Measurements from ENCODE around the gene REEP1. TPM values are rescaled to one million over a fixed set of nuclear protein-coding genes. Genes with fewer than 3 reads are reported as not detected.

Gene REEP1
- total and polyA plus RNA-seq, 2 of the 8 experiments (the other 6 are each of a cell fraction or from before 2014, with no cell fraction given) = 0.74 to 1.5 TPM

DNA sequence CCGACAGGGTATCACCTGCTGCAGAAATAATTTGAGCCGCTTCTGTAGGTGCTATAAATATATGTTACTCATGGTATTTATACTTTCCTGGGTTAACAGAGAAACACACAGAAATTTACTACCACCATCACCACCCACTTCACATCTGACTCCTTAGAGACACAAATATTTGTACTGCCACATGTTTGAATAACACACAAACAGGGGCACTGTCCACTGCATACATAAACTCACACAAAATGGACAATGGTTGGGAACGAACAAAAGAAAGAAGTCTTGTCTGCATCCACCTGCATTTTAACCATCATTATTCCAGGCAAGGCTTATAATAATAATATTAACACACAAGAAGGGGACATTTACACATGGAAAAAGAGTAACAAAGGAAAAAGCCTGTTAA is 166.1 kb downstream of the REEP1 start:
- Histone ChIP-seq H3K27me3 (replicated peaks in 1 of 4; ENCODE audit: control insufficient read depth in 3 of 4, extremely low read depth in 1 of 4, insufficient read depth in 3 of 4, low read length in 3 of 4) (no peaks in the 10 kb centered on the region), H2AFZ (ENCODE audit: low read length) (no peak overlapping the region), H2BK5ac (ENCODE audit: low read depth, low read length) (no peak overlapping the region), H3K36me3 (ENCODE audit: control insufficient read depth in 2 of 4, insufficient read depth in 4 of 4, low read length in 3 of 4) (peaks cover 2 to 39% (median 25%) of the 10 kb centered on the region in 4 experiments; a peak in 6 of 8 replicates), H3K14ac (ENCODE audit: insufficient read length) (no peak overlapping the region), H3K18ac (ENCODE audit: extremely low read depth, low read length) (no peak overlapping the region), H2BK15ac (ENCODE audit: low read length) (no peak overlapping the region), H4K5ac (ENCODE audit: insufficient read length, low read depth, low read length) (no peak overlapping the region), H3K56ac (replicated peaks; ENCODE audit: insufficient read length, low read depth, low read length) (no peak overlapping the region), H3K4me1 (replicated peaks in 1 of 4; ENCODE audit: control insufficient read depth in 3 of 4, insufficient read depth in 4 of 4, low read length in 3 of 4) (no peaks in the 10 kb centered on the region), H2BK20ac (ENCODE audit: low read length) (no peak overlapping the region), H3K9me3 (ENCODE audit: insufficient read depth in 2 of 2, low read depth in 1 of 2, low read length in 1 of 2) (no peaks in the 10 kb centered on the region), H4K91ac (replicated peaks; ENCODE audit: insufficient read length, low read length) (no peak overlapping the region), H2AK5ac (ENCODE audit: low read depth, low read length) (no peak overlapping the region), H3K4me2 (ENCODE audit: insufficient read depth in 1 of 2, low read depth in 2 of 2, low read length in 2 of 2) (no peak overlapping the region), H3K27ac (ENCODE audit: low read depth, low read length) (no peak overlapping the region), H3K9ac (replicated peaks in 1 of 4; ENCODE audit: extremely low read depth in 1 of 4, low read depth in 3 of 4, low read length in 3 of 4) (no peak overlapping the region), H3K23me2 (ENCODE audit: low read depth, low read length) (no peaks in the 10 kb centered on the region), H4K8ac (ENCODE audit: extremely low read depth, insufficient read depth, low read length) (no peak overlapping the region), H2BK120ac (replicated peaks; ENCODE audit: low read depth, low read length) (no peak overlapping the region), H3K23ac (ENCODE audit: insufficient read length) (no peak overlapping the region), H3K4ac (replicated peaks; ENCODE audit: insufficient read length, low read depth, low read length) (no peak overlapping the region), H3K79me1 (ENCODE audit: low read depth, low read length) (no peaks in the 10 kb centered on the region), H3K79me2 (ENCODE audit: control insufficient read depth in 1 of 2, insufficient read depth in 2 of 2, low read length in 2 of 2) (no peaks in the 10 kb centered on the region), H2BK12ac (ENCODE audit: low read depth, low read length) (no peak overlapping the region), H3K4me3 (ENCODE audit: extremely low read depth in 1 of 4, insufficient read depth in 2 of 4, low read depth in 3 of 4, low read length in 4 of 4) (no peak overlapping the region), H4K20me1 (replicated peaks in 1 of 2; ENCODE audit: control insufficient read depth in 1 of 2, insufficient read depth in 2 of 2, low read length in 2 of 2) (no peaks in the 10 kb centered on the region)
- ChIA-PET CTCF (ENCODE audit: partially characterized antibody) (no interaction called here), POLR2A (ENCODE audit: partially characterized antibody) (no interaction called here)
- DNase-seq (ENCODE audit: low read depth in 1 of 2, low spot score in 2 of 2) (no peak), FAIRE-seq (no peak)
- WGBS, 2 experiments (ENCODE audit: extremely low coverage in 1 of 2, insufficient coverage in 1 of 2, insufficient read length in 1 of 2, insufficient replicate concordance in 2 of 2, low coverage in 1 of 2, low lambda C conversion rate in 2 of 2, missing lambda C conversion rate in 1 of 2) = 92% methylated on average over 3 of the region's 3 CpGs; no CpG with 5 or more reads in 1 of the 2 experiments
- TF ChIP-seq, protein P1, sequence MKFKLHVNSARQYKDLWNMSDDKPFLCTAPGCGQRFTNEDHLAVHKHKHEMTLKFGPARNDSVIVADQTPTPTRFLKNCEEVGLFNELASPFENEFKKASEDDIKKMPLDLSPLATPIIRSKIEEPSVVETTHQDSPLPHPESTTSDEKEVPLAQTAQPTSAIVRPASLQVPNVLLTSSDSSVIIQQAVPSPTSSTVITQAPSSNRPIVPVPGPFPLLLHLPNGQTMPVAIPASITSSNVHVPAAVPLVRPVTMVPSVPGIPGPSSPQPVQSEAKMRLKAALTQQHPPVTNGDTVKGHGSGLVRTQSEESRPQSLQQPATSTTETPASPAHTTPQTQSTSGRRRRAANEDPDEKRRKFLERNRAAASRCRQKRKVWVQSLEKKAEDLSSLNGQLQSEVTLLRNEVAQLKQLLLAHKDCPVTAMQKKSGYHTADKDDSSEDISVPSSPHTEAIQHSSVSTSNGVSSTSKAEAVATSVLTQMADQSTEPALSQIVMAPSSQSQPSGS (IDR thresholded peaks at IDR 0.05; ENCODE audit: low read length) = no peak
- TF ChIP-seq TEAD4 (IDR thresholded peaks at IDR 0.05; ENCODE audit: low read depth, low read length) (no peak), POU5F1 (IDR thresholded peaks at IDR 0.05; ENCODE audit: low read depth, low read length) (no peak), KDM4A (IDR thresholded peaks at IDR 0.05; ENCODE audit: low read depth, low read length, severe bottlenecking) (no peak)

Measured in H1 (cell line).